ENCODE results near the gene QSER1. TPM values are rescaled to one million over a fixed set of nuclear protein-coding genes. Genes with fewer than 3 reads are reported as not detected.

QSER1 gene
- total and polyA plus RNA-seq, 10 of the 15 experiments (the other 5 are each of a cell fraction or from before 2014, with no cell fraction given), result 2.1 to 15.0 (median 9.4) TPM

- Histone ChIP-seq H3K36me3 (ENCODE audit: control insufficient read depth in 2 of 2, insufficient read depth in 2 of 2, low read length in 1 of 2) (no peaks in the 10 kb centered on the region), H4K20me1 (ENCODE audit: control insufficient read depth, insufficient read depth) (no peaks in the 10 kb centered on the region), H3K27me3 (replicated peaks in 1 of 2; ENCODE audit: control insufficient read depth in 2 of 2, insufficient read depth in 2 of 2, low read length in 1 of 2) (no peaks in the 10 kb centered on the region), H3K9me3 (replicated peaks; ENCODE audit: control insufficient read depth, insufficient read depth, low read length) (no peaks in the 10 kb centered on the region), H3K79me2 (ENCODE audit: control insufficient read depth, insufficient read depth, low read length) (no peaks in the 10 kb centered on the region), H3K27ac (ENCODE audit: control insufficient read depth, insufficient read depth) (no peak overlapping the region), H3K4me1 (ENCODE audit: control insufficient read depth, insufficient read depth, low read length) (no peaks in the 10 kb centered on the region), H3K9ac (ENCODE audit: control insufficient read depth, insufficient read depth, low read length) (no peak overlapping the region), H2AFZ (ENCODE audit: control insufficient read depth, low read depth, low read length) (no peak overlapping the region), H3K4me3 (no peak overlapping the region), H3K4me2 (ENCODE audit: control insufficient read depth, insufficient read depth) (no peak overlapping the region)
- CTCF ChIA-PET, result interaction anchor here (0.8 kb wide), 1 partner anchor 55 kb away, joined by 3 read pairs; no protein-coding TSS in a partner anchor
- TF ChIP-seq CEBPZ (IDR thresholded peaks at IDR 0.05; ENCODE audit: low read depth, low read length) (no peak), CEBPB (IDR thresholded peaks at IDR 0.05; ENCODE audit: borderline replicate concordance in 1 of 2, low read depth in 2 of 2, low read length in 2 of 2) (no peak), TCF12 (IDR thresholded peaks at IDR 0.05; ENCODE audit: low read depth, low read length) (no peak), NBN (IDR thresholded peaks at IDR 0.05) (no peak), ZBTB4 (CRISPR knock-in tag; IDR thresholded peaks at IDR 0.05) (no peak), EGR1 (IDR thresholded peaks at IDR 0.05; ENCODE audit: borderline replicate concordance in 1 of 2, low read depth in 2 of 2, low read length in 2 of 2) (no peak), MTA2 (IDR thresholded peaks at IDR 0.05; ENCODE audit: low read depth) (no peak), SUPT20H (IDR thresholded peaks at IDR 0.05; ENCODE audit: borderline replicate concordance, control insufficient read depth, low read depth, low read length) (no peak), RAD21 (IDR thresholded peaks at IDR 0.05; ENCODE audit: insufficient read depth, low read depth, low read length) (no peak), SMC3 (IDR thresholded peaks at IDR 0.05; ENCODE audit: borderline replicate concordance, low read length) (no peak), RB1 (IDR thresholded peaks at IDR 0.05; ENCODE audit: borderline replicate concordance) (no peak)
- TF ChIP-seq, protein P1, sequence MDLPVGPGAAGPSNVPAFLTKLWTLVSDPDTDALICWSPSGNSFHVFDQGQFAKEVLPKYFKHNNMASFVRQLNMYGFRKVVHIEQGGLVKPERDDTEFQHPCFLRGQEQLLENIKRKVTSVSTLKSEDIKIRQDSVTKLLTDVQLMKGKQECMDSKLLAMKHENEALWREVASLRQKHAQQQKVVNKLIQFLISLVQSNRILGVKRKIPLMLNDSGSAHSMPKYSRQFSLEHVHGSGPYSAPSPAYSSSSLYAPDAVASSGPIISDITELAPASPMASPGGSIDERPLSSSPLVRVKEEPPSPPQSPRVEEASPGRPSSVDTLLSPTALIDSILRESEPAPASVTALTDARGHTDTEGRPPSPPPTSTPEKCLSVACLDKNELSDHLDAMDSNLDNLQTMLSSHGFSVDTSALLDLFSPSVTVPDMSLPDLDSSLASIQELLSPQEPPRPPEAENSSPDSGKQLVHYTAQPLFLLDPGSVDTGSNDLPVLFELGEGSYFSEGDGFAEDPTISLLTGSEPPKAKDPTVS (IDR thresholded peaks at IDR 0.05; ENCODE audit: low read depth, low read length), result no peak
- no TSS peak for BruUV-seq (replicated peaks)
- RAD21 ChIA-PET (ENCODE audit: unreplicated experiment), result no interaction called here
- in situ Hi-C loops (cut with MboI), result no loop called here
- SMC1A ChIA-PET (ENCODE audit: uncharacterized antibody, unreplicated experiment), result interaction anchor here (0.6 to 2.1 kb wide), 4 partner anchors 32 to 740 kb away, joined by 3 to 6 read pairs (median 4); no protein-coding TSS in a partner anchor
- intact Hi-C loops (cut with micrococcal nuclease; ENCODE audit: unreplicated experiment), result no loop called here
- ATAC-seq, result no peak
- FAIRE-seq, result no peak
- POLR2A ChIA-PET, result interaction anchor here (0.7 kb wide), 1 partner anchor 391 kb away, joined by 4 read pairs; no protein-coding TSS in a partner anchor
- no peak for DNase-seq (ENCODE audit: low read depth, low spot score)
Observed at GRCh38 chr11:32864555-32864954, 28.1 kb upstream of the QSER1 start.

Measured in GM12878 (cell line).